ENCODE measurements around the gene CLASP2. TPM values are rescaled to one million over a fixed set of nuclear protein-coding genes. Genes with fewer than 3 reads are reported as not detected.

The CLASP2 gene
- total and polyA plus RNA-seq, 7 donors, result 4.8 to 122 (median 77.7) TPM

- no peak for TF ChIP-seq CTCF (IDR thresholded peaks at IDR 0.05)
- TF ChIP-seq EP300 (IDR thresholded peaks at IDR 0.05), result no peak
- no peak for TF ChIP-seq POLR2A (IDR thresholded peaks at IDR 0.05)
- TF ChIP-seq POLR2AphosphoS5 (IDR thresholded peaks at IDR 0.05), result no peak
- intact Hi-C loops (cut with DNase I), result no loop called here
- no peak overlapping the region for H3K27ac ChIP-seq
- H3K4me3 ChIP-seq, result no peak overlapping the region
- H3K27me3 ChIP-seq, result no peaks in the 10 kb centered on the region
- DNase-seq, result no peak
- WGBS, 2 donors, result 68 to 73% methylated on average over 1 of the region's 1 CpG
- peaks cover 0 to 46% (median 0%) of the 10 kb centered on the region in 4 donors for H3K36me3 ChIP-seq
- H3K4me1 ChIP-seq, result no peaks in the 10 kb centered on the region
- no peaks in the 10 kb centered on the region for H3K9me3 ChIP-seq
Observed at GRCh38 chr3:33629219-33629618, 88.8 kb downstream of the CLASP2 start.

GRCh38 chr3:33624756-33625155 lies 93.3 kb downstream of the CLASP2 start:
- intact Hi-C loops (cut with DNase I), result no loop called here
- TF ChIP-seq POLR2AphosphoS5 (IDR thresholded peaks at IDR 0.05), result no peak
- TF ChIP-seq EP300 (IDR thresholded peaks at IDR 0.05), result no peak
- TF ChIP-seq CTCF (IDR thresholded peaks at IDR 0.05), result no peak
- no peak for TF ChIP-seq POLR2A (IDR thresholded peaks at IDR 0.05)
- Histone ChIP-seq H3K4me3 (no peak overlapping the region), H3K27ac (no peak overlapping the region), H3K9me3 (no peaks in the 10 kb centered on the region), H3K4me1 (no peaks in the 10 kb centered on the region), H3K27me3 (no peaks in the 10 kb centered on the region), H3K36me3 (peaks cover 0 to 65% (median 2%) of the 10 kb centered on the region in 4 donors)
- no peak for DNase-seq

GRCh38 chr3:33613041-33613440 lies 105.0 kb downstream of the CLASP2 start:
- Histone ChIP-seq H3K4me1 (no peaks in the 10 kb centered on the region), H3K27me3 (no peaks in the 10 kb centered on the region), H3K4me3 (no peak overlapping the region), H3K36me3 (peaks cover 0 to 22% (median 7%) of the 10 kb centered on the region in 4 donors), H3K27ac (no peak overlapping the region), H3K9me3 (no peaks in the 10 kb centered on the region)
- 95 to 100% methylated on average over 1 of the region's 1 CpG for WGBS, 2 donors
- TF ChIP-seq POLR2AphosphoS5 (IDR thresholded peaks at IDR 0.05), result no peak
- no peak for TF ChIP-seq EP300 (IDR thresholded peaks at IDR 0.05)
- TF ChIP-seq POLR2A (IDR thresholded peaks at IDR 0.05), result no peak
- TF ChIP-seq CTCF (IDR thresholded peaks at IDR 0.05), result no peak
- intact Hi-C loops (cut with DNase I), result no loop called here
- DNase-seq, result no peak

- Histone ChIP-seq H3K27ac (no peak overlapping the region), H3K4me3 (no peak overlapping the region), H3K9me3 (no peaks in the 10 kb centered on the region), H3K27me3 (no peaks in the 10 kb centered on the region), H3K36me3 (peaks cover 0 to 20% (median 5%) of the 10 kb centered on the region in 4 donors), H3K4me1 (no peaks in the 10 kb centered on the region)
- DNase-seq, result no peak
- 90 to 100% methylated on average over 1 of the region's 1 CpG for WGBS, 2 donors
- TF ChIP-seq POLR2A (IDR thresholded peaks at IDR 0.05) (no peak), POLR2AphosphoS5 (IDR thresholded peaks at IDR 0.05) (no peak), CTCF (IDR thresholded peaks at IDR 0.05) (no peak), EP300 (IDR thresholded peaks at IDR 0.05) (no peak)
- intact Hi-C loops (cut with DNase I), result no loop called here
Observed at GRCh38 chr3:33612607-33613006, 105.4 kb downstream of the CLASP2 start.

- 97 to 98% methylated on average over 7 of the region's 7 CpGs for WGBS, 2 donors
- H3K36me3 ChIP-seq, result peaks cover 12 to 84% (median 25%) of the 10 kb centered on the region in 4 donors
Observed at GRCh38 chr3:33602829-33603228, 115.2 kb downstream of the CLASP2 start.

More at GRCh38 chr3:33602829-33603228, 115.2 kb downstream of the CLASP2 start:
- Histone ChIP-seq H3K9me3 (no peaks in the 10 kb centered on the region), H3K27ac (no peak overlapping the region), H3K4me3 (no peak overlapping the region), H3K27me3 (no peaks in the 10 kb centered on the region), H3K4me1 (no peaks in the 10 kb centered on the region)
- intact Hi-C loops (cut with DNase I), result no loop called here
- TF ChIP-seq EP300 (IDR thresholded peaks at IDR 0.05) (no peak), CTCF (IDR thresholded peaks at IDR 0.05) (no peak), POLR2A (IDR thresholded peaks at IDR 0.05) (no peak), POLR2AphosphoS5 (IDR thresholded peaks at IDR 0.05) (no peak)
- no peak for DNase-seq
